OCI-LY3 (cell line): Measurements from ENCODE around the gene AKR1C1.
"Not testable (repeated sequence)": the region's sequence is repeated elsewhere in the genome, so short reads cannot be mapped to it uniquely, and the experiment has no call there.

ENCODE experiments used
- CTCF ChIP-seq: fragments of 200-600, 300-600 bp; sonication (generic); IDR thresholded peaks from 2 replicates; pipeline ENCODE4 v1.5.1; 2014; ENCODE audit warnings: antibody characterized with exemption, low read length, low read depth
- EZH2phosphoT487 ChIP-seq: fragments of 200-600 bp; shearing (Covaris generic); IDR thresholded peaks from 2 replicates; pipeline ENCODE4 v1.6.1; 2018; ENCODE audit warnings: antibody characterized with exemption, mixed run types, low read depth

- TF ChIP-seq CTCF, EZH2phosphoT487: not testable (repeated sequence)
Observed at GRCh38 chr10:4965763-4966162, 2.5 kb downstream of the AKR1C1 start.
